Measurements from ENCODE around the gene KAT2A.

Gene KAT2A

GRCh38 chr17:42120770-42121769, at the start of gene KAT2A:
KAT2A (minus strand) TSS chr17:42121367; CDS start chr17:42121304, 63 bp downstream.
- H3K9me3 ChIP-seq (ENCODE audit: control insufficient read depth, insufficient read depth, low read length): no peaks in the 10 kb centered on the region
- no peaks in the 10 kb centered on the region for H3K27me3 ChIP-seq (ENCODE audit: control insufficient read depth, insufficient read depth, low read length)
- H3K4me1 ChIP-seq (ENCODE audit: control insufficient read depth, insufficient read depth, low read length): peaks cover 14% of the 10 kb centered on the region; the same call in 1 of the 2 replicates
- peaks cover 44% of the 10 kb centered on the region for H3K36me3 ChIP-seq (ENCODE audit: control insufficient read depth, insufficient read depth, low read length)
- peak within 1 kb of the TSS; percentile 91 for H3K27ac ChIP-seq (ENCODE audit: low read depth, low read length)
- no peak within 1 kb of the TSS for H3K9ac ChIP-seq (ENCODE audit: low read depth, low read length)
- H3K4me3 ChIP-seq (ENCODE audit: low read depth, low read length): peak within 1 kb of the TSS; percentile 47

DNA sequence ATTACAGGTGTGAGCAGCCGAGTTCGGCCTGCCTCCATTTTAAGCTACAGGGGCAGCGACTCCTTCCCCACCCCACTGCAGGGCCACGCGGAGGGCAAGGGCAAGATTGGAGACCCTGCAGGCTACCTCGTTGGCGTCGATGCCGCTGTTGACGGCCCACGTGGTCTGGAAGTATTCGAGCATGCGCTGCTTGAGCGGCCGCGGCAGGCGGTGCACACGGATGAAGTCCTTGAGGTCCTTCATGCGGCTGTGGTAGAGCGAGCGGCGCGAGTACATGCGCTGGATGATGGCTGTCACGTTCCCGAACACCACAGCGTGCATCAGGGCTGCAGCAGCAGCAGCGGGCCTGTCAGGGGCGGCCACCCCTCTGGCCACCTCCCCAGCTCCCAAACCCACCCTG, 48.2 kb upstream of the KAT2A start:
- Histone ChIP-seq H3K36me3 (ENCODE audit: control insufficient read depth, insufficient read depth, low read length) (no peaks in the 10 kb centered on the region), H3K9ac (ENCODE audit: low read depth, low read length) (no peak overlapping the region), H3K4me3 (ENCODE audit: low read depth, low read length) (no peak overlapping the region), H3K9me3 (ENCODE audit: control insufficient read depth, insufficient read depth, low read length) (no peaks in the 10 kb centered on the region), H3K27me3 (ENCODE audit: control insufficient read depth, insufficient read depth, low read length) (no peaks in the 10 kb centered on the region), H3K27ac (ENCODE audit: low read depth, low read length) (no peak overlapping the region), H3K4me1 (ENCODE audit: control insufficient read depth, insufficient read depth, low read length) (no peaks in the 10 kb centered on the region)

- Histone ChIP-seq H3K4me3 (ENCODE audit: low read depth, low read length) (no peak overlapping the region), H3K4me1 (ENCODE audit: control insufficient read depth, insufficient read depth, low read length) (no peaks in the 10 kb centered on the region), H3K36me3 (ENCODE audit: control insufficient read depth, insufficient read depth, low read length) (no peaks in the 10 kb centered on the region), H3K9me3 (ENCODE audit: control insufficient read depth, insufficient read depth, low read length) (no peaks in the 10 kb centered on the region), H3K27ac (ENCODE audit: low read depth, low read length) (no peak overlapping the region), H3K9ac (ENCODE audit: low read depth, low read length) (no peak overlapping the region), H3K27me3 (ENCODE audit: control insufficient read depth, insufficient read depth, low read length) (no peaks in the 10 kb centered on the region)
These were observed 46.6 kb upstream of the KAT2A start for GRCh38 chr17:42167807-42168206.

- H3K9me3 ChIP-seq (ENCODE audit: control insufficient read depth, insufficient read depth, low read length): no peaks in the 10 kb centered on the region
- H3K36me3 ChIP-seq (ENCODE audit: control insufficient read depth, insufficient read depth, low read length): no peaks in the 10 kb centered on the region
- H3K9ac ChIP-seq (ENCODE audit: low read depth, low read length): no peak overlapping the region
- no peaks in the 10 kb centered on the region for H3K27me3 ChIP-seq (ENCODE audit: control insufficient read depth, insufficient read depth, low read length)
- H3K4me3 ChIP-seq (ENCODE audit: low read depth, low read length): no peak overlapping the region
- H3K4me1 ChIP-seq (ENCODE audit: control insufficient read depth, insufficient read depth, low read length): no peaks in the 10 kb centered on the region
- no peak overlapping the region for H3K27ac ChIP-seq (ENCODE audit: low read depth, low read length)
These were observed 45.1 kb upstream of the KAT2A start for GRCh38 chr17:42166196-42166763.

- no peak overlapping the region for H3K27ac ChIP-seq (ENCODE audit: low read depth, low read length)
- no peaks in the 10 kb centered on the region for H3K4me1 ChIP-seq (ENCODE audit: control insufficient read depth, insufficient read depth, low read length)
- no peak overlapping the region for H3K9ac ChIP-seq (ENCODE audit: low read depth, low read length)
- no peaks in the 10 kb centered on the region for H3K36me3 ChIP-seq (ENCODE audit: control insufficient read depth, insufficient read depth, low read length)
- H3K4me3 ChIP-seq (ENCODE audit: low read depth, low read length): no peak overlapping the region
- no peaks in the 10 kb centered on the region for H3K27me3 ChIP-seq (ENCODE audit: control insufficient read depth, insufficient read depth, low read length)
- no peaks in the 10 kb centered on the region for H3K9me3 ChIP-seq (ENCODE audit: control insufficient read depth, insufficient read depth, low read length)
These were observed 44.6 kb upstream of the KAT2A start for GRCh38 chr17:42165751-42166150.

- H3K27ac ChIP-seq (ENCODE audit: low read depth, low read length): no peak overlapping the region
- no peaks in the 10 kb centered on the region for H3K36me3 ChIP-seq (ENCODE audit: control insufficient read depth, insufficient read depth, low read length)
- H3K27me3 ChIP-seq (ENCODE audit: control insufficient read depth, insufficient read depth, low read length): no peaks in the 10 kb centered on the region
- H3K4me3 ChIP-seq (ENCODE audit: low read depth, low read length): no peak overlapping the region
- no peaks in the 10 kb centered on the region for H3K4me1 ChIP-seq (ENCODE audit: control insufficient read depth, insufficient read depth, low read length)
- H3K9ac ChIP-seq (ENCODE audit: low read depth, low read length): no peak overlapping the region
- no peaks in the 10 kb centered on the region for H3K9me3 ChIP-seq (ENCODE audit: control insufficient read depth, insufficient read depth, low read length)
These were observed 42.7 kb upstream of the KAT2A start for GRCh38 chr17:42163696-42164407.

- Histone ChIP-seq H3K9me3 (ENCODE audit: control insufficient read depth, insufficient read depth, low read length) (no peaks in the 10 kb centered on the region), H3K36me3 (ENCODE audit: control insufficient read depth, insufficient read depth, low read length) (no peaks in the 10 kb centered on the region), H3K4me3 (ENCODE audit: low read depth, low read length) (no peak overlapping the region), H3K27me3 (ENCODE audit: control insufficient read depth, insufficient read depth, low read length) (no peaks in the 10 kb centered on the region), H3K27ac (ENCODE audit: low read depth, low read length) (no peak overlapping the region), H3K9ac (ENCODE audit: low read depth, low read length) (no peak overlapping the region), H3K4me1 (ENCODE audit: control insufficient read depth, insufficient read depth, low read length) (no peaks in the 10 kb centered on the region)
These were observed 41.9 kb upstream of the KAT2A start for GRCh38 chr17:42163113-42163512.

DNA sequence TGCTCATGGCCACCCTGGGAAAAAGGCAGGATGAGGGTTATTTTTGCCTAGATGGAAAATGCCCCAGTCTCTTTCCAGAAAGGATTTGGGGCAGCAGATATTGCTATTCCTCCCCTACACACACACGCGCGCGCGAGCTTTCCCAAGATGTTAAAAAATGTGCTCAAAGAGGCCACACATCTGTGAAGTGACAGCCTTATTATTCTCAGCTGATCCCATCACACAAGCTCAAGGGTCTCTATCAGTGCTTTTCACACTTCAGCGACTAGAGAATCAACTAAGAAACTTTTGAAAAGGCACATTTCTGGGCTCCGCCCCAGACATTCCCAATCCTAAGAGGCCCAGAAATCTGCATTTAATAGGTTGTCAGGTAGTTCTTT, 39.4 kb upstream of the KAT2A start:
- Histone ChIP-seq H3K27ac (ENCODE audit: low read depth, low read length) (no peak overlapping the region), H3K9me3 (ENCODE audit: control insufficient read depth, insufficient read depth, low read length) (no peaks in the 10 kb centered on the region), H3K36me3 (ENCODE audit: control insufficient read depth, insufficient read depth, low read length) (no peaks in the 10 kb centered on the region), H3K27me3 (ENCODE audit: control insufficient read depth, insufficient read depth, low read length) (no peaks in the 10 kb centered on the region), H3K4me1 (ENCODE audit: control insufficient read depth, insufficient read depth, low read length) (no peaks in the 10 kb centered on the region), H3K4me3 (ENCODE audit: low read depth, low read length) (no peak overlapping the region), H3K9ac (ENCODE audit: low read depth, low read length) (no peak overlapping the region)

DNA sequence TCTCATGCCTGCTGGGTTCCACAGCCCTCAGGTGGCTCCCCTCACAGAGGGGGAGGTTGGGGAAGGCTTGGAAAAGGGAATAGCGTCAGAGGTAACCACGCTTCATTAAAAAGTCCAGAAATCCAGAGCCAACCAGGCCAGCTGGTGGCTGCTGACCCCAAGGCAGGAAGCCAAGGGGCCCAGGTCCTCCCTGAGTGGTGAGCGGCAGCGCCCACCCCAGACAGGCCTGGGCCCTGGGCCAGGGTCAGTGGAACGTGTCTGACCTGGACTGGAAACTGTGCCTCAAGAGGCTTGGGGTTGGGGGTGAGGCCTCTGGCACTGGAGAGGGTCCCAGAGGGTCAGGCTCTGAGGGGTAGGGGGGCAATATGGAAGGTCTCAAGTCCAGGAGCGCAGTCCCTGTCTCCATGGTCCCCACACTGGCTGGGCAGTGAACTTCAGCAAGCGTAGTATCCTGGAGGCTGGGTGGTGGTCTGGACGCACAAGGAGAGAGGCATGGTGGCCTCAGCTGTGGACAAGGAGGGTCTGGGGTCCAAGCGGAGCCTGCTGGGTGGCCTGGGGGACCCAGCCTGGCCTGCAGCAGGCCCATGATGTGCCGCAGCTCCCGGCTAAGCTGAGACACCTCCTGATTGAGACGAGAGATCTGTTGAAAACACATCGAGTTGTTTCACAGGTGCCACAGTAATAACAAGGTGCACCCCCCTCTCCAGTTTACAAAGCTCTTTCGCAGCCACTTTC, 38.8 kb upstream of the KAT2A start:
- Histone ChIP-seq H3K27me3 (ENCODE audit: control insufficient read depth, insufficient read depth, low read length) (no peaks in the 10 kb centered on the region), H3K27ac (ENCODE audit: low read depth, low read length) (no peak overlapping the region), H3K4me3 (ENCODE audit: low read depth, low read length) (no peak overlapping the region), H3K9ac (ENCODE audit: low read depth, low read length) (no peak overlapping the region), H3K9me3 (ENCODE audit: control insufficient read depth, insufficient read depth, low read length) (no peaks in the 10 kb centered on the region), H3K4me1 (ENCODE audit: control insufficient read depth, insufficient read depth, low read length) (no peaks in the 10 kb centered on the region), H3K36me3 (ENCODE audit: control insufficient read depth, insufficient read depth, low read length) (no peaks in the 10 kb centered on the region)

- H3K4me1 ChIP-seq (ENCODE audit: control insufficient read depth, insufficient read depth, low read length): peaks cover 10% of the 10 kb centered on the region
- no peaks in the 10 kb centered on the region for H3K9me3 ChIP-seq (ENCODE audit: control insufficient read depth, insufficient read depth, low read length)
- no peaks in the 10 kb centered on the region for H3K27me3 ChIP-seq (ENCODE audit: control insufficient read depth, insufficient read depth, low read length)
- H3K9ac ChIP-seq (ENCODE audit: low read depth, low read length): peak overlapping the region; percentile 18; the same call in 1 of the 2 replicates
- H3K27ac ChIP-seq (ENCODE audit: low read depth, low read length): peak overlapping the region; percentile 50
- peak overlapping the region; percentile 89 for H3K4me3 ChIP-seq (ENCODE audit: low read depth, low read length)
- peaks cover 4% of the 10 kb centered on the region; the same call in 1 of the 2 replicates for H3K36me3 ChIP-seq (ENCODE audit: control insufficient read depth, insufficient read depth, low read length)
These were observed 34.5 kb upstream of the KAT2A start for GRCh38 chr17:42155614-42156045.

Data from HUES48 (cell line).